Measurements from ENCODE around the gene SMR3B.

DNA sequence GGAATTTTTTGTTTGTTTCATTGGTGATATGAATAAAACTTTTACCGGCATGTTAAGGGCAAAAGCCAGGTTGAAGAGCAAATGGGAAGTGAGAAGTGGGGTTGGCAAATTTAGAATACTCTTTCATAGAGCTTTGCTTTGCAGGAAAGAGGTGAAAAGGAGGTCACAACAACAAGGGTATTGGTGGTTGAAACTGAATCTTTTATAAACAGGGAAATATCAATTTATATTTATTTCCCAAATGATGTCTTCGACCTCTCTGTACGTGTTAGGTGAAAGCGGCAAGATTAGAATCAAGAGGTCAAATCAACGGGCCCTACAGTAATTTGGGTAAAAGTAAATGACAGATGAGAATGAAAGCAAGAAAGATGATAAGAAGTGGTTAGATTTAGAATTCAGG lies 18.9 kb upstream of the SMR3B start:
- TF ChIP-seq, protein P1, sequence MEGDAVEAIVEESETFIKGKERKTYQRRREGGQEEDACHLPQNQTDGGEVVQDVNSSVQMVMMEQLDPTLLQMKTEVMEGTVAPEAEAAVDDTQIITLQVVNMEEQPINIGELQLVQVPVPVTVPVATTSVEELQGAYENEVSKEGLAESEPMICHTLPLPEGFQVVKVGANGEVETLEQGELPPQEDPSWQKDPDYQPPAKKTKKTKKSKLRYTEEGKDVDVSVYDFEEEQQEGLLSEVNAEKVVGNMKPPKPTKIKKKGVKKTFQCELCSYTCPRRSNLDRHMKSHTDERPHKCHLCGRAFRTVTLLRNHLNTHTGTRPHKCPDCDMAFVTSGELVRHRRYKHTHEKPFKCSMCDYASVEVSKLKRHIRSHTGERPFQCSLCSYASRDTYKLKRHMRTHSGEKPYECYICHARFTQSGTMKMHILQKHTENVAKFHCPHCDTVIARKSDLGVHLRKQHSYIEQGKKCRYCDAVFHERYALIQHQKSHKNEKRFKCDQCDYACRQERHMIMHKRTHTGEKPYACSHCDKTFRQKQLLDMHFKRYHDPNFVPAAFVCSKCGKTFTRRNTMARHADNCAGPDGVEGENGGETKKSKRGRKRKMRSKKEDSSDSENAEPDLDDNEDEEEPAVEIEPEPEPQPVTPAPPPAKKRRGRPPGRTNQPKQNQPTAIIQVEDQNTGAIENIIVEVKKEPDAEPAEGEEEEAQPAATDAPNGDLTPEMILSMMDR (IDR thresholded peaks at IDR 0.05), result no peak
- no peak for TF ChIP-seq POLR2AphosphoS5 (IDR thresholded peaks at IDR 0.05)

All from suprapubic skin (tissue), 3 donors.